ENCODE results near the gene MAP7D3. TPM values are rescaled to one million over a fixed set of nuclear protein-coding genes. Genes with fewer than 3 reads are reported as not detected.
"Not testable (repeated sequence)": the region's sequence is repeated elsewhere in the genome, so short reads cannot be mapped to it uniquely, and the experiment has no call there.

The MAP7D3 gene, protein sequence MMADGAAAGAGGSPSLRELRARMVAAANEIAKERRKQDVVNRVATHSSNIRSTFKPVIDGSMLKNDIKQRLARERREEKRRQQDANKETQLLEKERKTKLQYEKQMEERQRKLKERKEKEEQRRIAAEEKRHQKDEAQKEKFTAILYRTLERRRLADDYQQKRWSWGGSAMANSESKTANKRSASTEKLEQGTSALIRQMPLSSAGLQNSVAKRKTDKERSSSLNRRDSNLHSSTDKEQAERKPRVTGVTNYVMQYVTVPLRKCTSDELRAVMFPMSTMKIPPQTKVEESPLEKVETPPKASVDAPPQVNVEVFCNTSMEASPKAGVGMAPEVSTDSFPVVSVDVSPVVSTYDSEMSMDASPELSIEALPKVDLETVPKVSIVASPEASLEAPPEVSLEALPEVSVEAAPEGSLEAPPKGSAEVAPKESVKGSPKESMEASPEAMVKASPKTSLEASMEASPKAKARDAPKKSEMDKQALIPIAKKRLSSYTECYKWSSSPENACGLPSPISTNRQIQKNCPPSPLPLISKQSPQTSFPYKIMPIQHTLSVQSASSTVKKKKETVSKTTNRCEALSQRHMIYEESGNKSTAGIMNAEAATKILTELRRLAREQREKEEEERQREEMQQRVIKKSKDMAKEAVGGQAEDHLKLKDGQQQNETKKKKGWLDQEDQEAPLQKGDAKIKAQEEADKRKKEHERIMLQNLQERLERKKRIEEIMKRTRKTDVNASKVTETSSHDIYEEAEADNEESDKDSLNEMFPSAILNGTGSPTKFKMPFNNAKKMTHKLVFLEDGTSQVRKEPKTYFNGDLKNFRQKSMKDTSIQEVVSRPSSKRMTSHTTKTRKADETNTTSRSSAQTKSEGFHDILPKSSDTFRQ
- 28.1 and 38.8 TPM in 2 replicates for total RNA-seq (2014; rRNA removed; shearing (Covaris generic))

DNA sequence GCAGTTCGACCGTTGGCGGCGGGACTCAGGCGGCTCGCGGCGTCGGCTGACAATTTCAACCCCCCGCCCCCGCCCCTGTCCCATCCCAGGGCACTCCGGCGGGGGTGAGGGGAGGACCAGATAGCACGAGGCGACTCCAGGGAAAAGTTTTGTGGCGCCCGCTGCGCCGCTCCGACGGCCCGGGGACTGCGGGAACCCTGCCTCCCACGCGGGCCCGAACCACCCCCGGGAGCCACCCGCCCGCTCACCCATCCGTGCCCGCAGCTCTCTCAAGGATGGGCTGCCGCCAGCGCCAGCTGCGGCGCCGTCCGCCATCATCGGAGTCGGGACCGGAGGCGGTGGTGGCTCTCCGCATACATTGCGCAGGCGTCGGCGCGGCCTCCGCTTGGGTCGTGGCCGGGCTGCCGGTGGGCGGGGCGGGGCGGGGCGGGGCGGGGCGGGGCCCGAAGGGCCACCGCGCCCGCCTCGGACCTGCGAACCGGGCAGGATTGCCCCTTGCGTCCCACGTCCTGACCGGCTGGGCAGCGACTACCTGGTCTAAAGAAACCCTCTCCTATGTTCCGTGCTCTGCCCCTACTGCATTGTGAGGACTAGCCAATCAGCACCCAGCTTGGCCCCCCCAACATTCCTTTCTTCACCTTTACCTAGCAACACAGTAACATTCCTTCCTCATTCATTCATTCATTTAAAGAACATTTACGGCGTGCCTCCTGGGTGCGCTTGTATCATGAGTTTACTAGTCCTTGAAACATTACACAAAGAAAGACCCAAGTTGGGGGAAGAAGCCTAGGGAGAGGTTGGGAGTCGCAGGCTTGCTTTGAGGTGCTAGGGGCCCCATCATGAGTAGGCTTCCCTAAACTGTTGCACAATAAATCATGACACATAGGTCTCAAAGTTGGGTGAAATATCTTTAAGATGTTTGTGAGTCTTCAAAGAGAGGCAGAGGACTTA lies at the start of gene MAP7D3:
MAP7D3 (minus strand) TSS at position 360 of the 951 bp plus-strand sequence; CDS start at position 318, 42 bp downstream.
- peak; percentile 73 for DNase-seq (ENCODE audit: low read depth)

DNA sequence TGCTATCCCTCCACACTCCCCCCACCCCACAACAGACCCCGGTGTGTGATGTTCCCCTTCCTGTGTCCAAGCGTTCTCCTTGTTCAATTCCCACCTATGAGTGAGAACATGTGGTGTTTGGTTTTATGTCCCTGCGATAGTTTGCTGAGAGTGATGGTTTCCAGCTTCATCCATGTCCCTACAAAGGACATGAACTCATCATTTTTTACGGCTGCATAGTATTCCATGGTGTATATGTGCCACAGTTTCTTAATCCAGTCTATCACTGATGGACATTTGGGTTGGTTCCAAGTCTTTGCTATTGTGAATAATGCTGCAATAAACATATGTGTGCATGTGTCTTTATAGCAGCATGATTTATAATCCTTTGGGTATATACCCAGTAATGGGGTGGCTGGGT lies 49.5 kb upstream of the MAP7D3 start, which contains the start of gene ADGRG4:
ADGRG4 (plus strand) TSS at position 243 of the 400 bp plus-strand sequence. CDS start 7,815 bp downstream, outside the sequence.
- not testable (repeated sequence) for DNase-seq (ENCODE audit: low read depth)

- DNase-seq (ENCODE audit: low read depth) = no peak
These were observed 44.2 kb upstream of the MAP7D3 start for GRCh38 chrX:136295380-136295779.

- DNase-seq (ENCODE audit: low read depth) = no peak
These were observed 41.5 kb upstream of the MAP7D3 start for GRCh38 chrX:136292656-136293055.

DNA sequence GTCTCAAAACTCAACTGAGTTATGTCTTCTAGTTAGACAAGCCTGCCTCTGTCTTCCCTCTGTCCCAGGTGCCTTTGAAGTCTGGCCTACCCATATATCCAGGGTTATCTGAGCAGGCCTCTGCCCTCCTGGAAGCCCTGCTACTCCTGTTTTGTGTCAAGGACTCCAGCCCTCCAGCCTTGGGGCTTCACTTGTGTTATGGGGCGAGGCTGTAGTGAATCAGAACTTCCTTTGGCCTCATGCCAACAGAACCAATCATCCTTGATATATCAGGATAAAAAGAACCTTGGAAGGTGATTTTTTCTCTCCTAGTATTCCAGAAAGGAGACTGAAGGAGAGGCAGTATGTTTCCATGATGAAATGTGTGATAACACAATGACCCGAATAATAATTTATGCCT lies 40.6 kb upstream of the MAP7D3 start:
- DNase-seq (ENCODE audit: low read depth) = peak; percentile 37

- not testable (repeated sequence) for DNase-seq (ENCODE audit: low read depth)
These were observed 35.2 kb upstream of the MAP7D3 start for GRCh38 chrX:136286375-136286774.

DNA sequence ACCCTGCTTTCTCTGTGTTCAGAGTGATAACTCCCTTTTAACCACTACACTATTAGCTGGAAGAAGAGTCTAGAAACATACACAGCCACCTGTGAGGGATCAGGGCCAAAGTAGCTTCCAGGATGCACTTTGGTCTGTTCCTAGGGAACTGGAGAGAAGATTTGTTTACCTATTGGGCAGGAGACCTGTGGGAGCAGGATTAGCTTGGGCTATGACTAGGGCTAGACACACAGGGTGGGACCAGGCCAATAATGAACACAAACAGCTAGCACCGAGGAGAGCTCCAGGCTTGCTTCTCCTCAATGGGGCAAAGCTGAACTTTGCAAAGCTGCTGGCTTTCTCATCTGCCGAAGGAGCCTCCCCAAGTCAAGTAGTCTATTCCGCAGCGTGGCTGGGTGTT lies 24.4 kb upstream of the MAP7D3 start:
- DNase-seq (ENCODE audit: low read depth) = no peak

DNA sequence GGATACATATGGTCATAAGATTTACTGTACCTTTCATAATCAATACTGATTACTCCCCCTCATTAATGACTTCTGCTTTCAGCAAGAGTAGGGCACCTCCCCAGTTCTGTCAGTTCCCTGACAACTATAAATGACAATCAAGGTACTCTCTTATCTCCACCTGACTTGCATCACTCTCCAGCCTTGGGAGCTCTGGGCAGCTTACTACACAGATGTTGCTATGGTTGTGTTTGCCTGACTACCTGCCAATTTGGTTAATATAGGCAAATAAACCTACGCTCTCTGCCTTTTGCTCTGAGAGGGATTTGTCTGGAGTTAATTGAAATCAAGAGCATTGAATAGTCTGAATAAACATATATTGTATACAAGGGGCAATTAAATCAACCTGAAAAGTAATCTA lies 22.8 kb upstream of the MAP7D3 start:
- no peak for DNase-seq (ENCODE audit: low read depth)

- peak; percentile 58 for DNase-seq (ENCODE audit: low read depth)
These were observed 21.1 kb upstream of the MAP7D3 start for GRCh38 chrX:136272325-136272724.

DNA sequence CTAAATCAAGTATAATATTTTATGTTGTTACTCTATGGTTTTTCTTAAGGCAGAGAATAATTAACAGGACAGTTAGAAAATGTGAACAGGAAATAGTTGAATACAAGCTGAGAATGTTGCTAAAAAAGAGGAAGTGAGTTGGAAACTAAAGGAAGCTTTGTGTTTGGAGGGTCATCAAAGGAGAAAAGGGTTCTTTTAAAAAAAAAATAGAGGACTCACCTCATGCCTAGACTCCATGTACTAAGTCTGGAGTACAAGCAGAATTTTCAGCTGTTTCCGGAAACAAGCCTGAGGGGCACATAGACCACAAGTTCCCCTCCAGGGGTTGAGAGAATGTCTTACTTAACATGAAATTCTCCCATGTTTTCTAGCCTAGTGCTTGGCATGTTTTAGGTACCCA lies 20.1 kb upstream of the MAP7D3 start:
- no peak for DNase-seq (ENCODE audit: low read depth)

- no peak for DNase-seq (ENCODE audit: low read depth)
These were observed 18.7 kb upstream of the MAP7D3 start for GRCh38 chrX:136269921-136270320.

- peak; percentile 65 for DNase-seq (ENCODE audit: low read depth)
These were observed 17.1 kb upstream of the MAP7D3 start for GRCh38 chrX:136268051-136269048.

DNA sequence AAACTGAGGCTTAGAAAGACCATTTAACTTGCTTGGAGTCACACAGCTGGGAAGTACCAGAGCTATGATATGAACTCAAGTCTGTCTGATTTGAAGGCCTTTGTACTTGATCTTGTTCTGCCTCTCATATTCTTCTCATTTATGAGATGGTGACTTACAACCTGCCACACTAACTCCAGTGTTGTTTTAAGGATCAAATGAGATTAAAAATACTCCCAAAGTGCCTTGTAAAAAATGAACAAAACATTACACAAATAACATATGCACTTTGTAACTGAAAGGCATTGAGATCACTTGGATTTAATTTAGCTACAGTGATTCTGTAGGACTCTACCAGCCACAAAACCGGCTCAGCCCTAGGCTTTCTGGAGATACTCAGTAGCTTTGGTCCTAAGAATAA lies 15.6 kb upstream of the MAP7D3 start:
- DNase-seq (ENCODE audit: low read depth) = no peak

DNA sequence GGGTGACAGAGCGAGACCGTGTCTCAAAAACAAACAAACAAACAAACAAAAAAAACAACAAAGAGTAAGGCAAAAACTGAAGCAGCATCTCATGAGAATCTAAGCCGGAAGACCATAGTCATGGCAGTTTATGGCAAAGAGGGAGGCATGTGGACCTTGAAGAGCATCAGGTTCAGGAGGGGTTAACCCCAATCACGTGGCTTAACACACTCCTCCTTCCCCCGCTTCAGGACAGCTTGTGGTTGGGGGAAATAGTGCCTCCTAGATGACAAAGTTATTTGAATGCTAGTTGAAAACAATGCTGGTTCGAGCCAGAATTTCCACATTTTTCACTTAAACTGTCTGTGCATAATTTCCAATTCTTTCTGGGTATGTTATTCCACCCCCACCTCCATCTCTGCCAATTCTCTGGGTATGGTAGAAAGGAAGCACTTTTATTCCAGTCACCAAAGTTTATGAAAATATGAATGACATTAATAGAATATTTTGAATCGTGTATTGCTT lies 11.7 kb upstream of the MAP7D3 start:
- no peak for DNase-seq (ENCODE audit: low read depth)

DNA sequence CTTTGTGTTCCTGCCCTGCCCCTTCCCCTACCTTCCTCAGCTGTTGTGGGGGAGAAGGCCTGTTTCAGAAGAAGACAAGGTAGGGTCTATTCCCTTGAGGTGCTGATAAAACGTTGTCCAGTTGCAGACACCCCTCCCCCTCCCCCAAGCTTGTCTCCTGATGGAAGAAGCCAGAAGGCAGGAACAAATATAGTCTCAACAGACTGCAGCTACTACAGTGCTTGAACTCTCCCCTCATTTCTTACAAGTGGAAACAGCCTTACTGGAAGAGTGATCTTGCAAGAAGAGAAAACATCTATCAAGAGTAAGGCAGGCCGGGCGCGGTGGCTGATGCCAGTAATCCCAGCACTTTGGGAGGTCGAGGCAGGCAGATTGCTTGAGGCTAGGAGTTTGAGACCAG lies 11.0 kb upstream of the MAP7D3 start:
- DNase-seq (ENCODE audit: low read depth) = no peak

DNA sequence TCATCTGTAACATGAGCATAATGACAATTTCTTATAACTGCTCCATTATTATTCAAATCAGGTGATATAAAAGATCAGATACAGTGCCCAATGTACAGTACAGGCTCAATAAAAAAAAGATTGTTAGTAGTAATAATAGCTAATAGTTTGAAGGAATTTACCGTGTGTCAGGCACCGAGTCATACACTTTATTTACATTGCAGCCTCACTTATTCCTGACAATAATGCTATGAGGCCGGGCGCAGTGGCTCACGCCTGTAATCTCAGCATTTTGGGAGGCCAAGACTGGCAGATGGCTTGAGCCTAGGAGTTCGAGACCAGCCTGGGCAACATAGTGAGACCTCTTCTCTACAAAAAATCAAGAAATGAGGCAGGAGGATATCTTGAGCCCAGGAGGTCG lies 10.1 kb upstream of the MAP7D3 start:
- no peak for DNase-seq (ENCODE audit: low read depth)

DNA sequence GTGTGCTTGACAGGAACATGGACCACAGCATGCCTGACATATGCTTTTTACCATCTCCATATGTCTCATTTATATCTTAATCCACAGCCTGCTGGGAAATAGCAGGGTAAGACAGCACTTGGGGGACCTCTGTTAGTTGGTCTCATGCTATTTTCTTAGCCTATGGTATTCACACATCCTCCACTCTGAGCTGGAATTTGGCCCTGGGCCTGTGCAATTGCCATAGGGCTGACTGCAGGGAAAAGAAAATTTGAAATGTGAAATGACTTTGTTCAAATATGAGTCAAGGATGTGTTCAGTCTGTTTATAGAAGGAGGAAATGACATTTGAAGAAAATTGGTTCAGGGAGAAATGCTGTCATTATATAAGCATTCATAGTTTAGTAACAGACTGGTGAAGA lies 9.6 kb upstream of the MAP7D3 start:
- DNase-seq (ENCODE audit: low read depth) = peak; percentile 83

DNA sequence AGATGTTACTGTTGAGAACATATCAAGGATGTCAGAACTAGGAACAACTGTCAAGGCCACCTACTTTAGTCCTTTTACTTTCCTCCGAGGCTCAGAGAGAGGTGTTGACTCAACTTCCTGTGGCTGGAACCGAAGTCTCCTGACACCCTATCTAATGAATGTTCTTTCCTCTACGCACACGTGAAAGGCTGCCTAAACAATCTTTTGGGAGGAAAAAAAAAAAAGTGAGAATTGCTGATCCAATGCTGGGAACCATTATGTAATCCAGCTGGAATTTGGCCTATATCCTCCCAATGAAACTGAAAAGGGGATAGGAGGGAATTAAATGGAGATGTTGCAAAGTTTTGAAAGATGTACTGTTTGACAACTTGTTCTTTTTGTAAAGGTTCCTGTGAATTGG lies 8.3 kb upstream of the MAP7D3 start:
- peak; percentile 88 for DNase-seq (ENCODE audit: low read depth)

- no peak for DNase-seq (ENCODE audit: low read depth)
These were observed 7.8 kb upstream of the MAP7D3 start for GRCh38 chrX:136258951-136259350.

- no peak for DNase-seq (ENCODE audit: low read depth)
These were observed 4.8 kb upstream of the MAP7D3 start for GRCh38 chrX:136256026-136256425.

All from M059J (cell line).